MV-4-11 (cell line): ENCODE data around the gene FBXO42.
A peak's percentile ranks its signal among the peaks of the same experiment; 100 is the strongest.
"Not testable (repeated sequence)": the region's sequence is repeated elsewhere in the genome, so short reads cannot be mapped to it uniquely, and the experiment has no call there.

Experiments used
- DNase-seq: peaks from one replicate; lab custom pipeline; 2025; lab: John Stamatoyannopoulos, UW

The FBXO42 gene

DNA sequence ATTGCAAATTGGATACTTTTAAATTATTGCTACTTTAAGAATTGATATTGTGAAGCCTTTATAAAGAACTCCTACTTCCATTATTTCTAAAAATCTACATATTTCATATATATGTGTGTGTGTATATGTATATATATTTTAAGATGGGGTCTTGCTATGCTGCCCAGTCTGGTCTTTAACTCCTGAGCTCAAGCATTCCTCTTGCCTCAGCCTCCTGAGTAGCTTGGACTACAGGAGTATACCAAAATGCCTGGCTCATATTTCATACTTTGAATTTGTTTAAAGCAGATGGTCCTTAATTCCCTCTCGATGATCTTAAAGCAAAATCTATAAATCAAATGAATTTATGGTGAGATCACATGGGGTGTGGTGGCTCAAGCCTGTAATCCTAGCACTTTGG is 90.2 kb downstream of the FBXO42 start:
- no peak for DNase-seq

DNA sequence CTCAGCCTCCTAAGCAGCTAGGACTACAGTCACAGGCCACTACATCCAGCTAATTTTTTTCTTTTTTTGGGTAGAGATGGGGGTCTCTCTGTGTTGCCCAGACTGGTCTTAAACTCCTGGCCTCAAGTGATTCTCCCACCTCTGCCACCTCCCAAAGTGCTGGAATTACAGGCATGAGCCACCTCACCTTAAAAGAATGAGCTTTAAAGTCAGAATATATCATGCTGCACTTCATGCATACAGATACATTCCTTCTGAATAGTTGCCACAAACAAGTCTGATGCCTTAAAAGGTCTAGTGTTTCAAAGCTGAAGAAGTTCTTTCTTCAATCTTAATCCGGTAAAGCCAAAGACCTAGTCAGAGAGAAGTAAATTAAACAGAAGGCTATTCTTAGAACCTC is 91.5 kb downstream of the FBXO42 start:
- no peak for DNase-seq

DNA sequence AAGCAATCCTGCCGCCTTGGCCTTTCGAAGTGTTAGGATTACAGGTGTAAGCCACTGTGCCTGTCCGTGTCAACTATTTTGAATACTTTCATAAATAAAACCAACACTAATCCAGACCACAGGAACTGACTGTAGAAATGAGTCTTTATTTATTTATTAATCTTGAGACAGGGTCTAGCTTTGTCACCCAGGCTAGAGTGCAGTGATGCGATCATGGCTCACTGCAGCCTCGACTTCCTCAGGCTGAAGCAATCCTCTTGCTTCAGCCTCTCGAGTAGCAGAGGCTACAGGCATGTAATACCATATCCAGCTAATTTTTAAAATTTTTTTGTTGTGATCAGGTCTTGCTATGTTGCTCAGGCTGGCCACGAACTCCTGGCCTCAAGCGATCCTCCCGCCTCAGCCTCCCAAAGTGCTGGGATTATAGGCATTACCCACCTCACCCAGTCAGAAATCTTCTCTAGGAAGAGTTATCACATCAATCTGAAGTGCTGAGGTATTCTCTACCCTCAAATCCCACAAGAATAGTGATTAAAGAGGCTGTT is 93.6 kb downstream of the FBXO42 start:
- DNase-seq, result no peak

DNA sequence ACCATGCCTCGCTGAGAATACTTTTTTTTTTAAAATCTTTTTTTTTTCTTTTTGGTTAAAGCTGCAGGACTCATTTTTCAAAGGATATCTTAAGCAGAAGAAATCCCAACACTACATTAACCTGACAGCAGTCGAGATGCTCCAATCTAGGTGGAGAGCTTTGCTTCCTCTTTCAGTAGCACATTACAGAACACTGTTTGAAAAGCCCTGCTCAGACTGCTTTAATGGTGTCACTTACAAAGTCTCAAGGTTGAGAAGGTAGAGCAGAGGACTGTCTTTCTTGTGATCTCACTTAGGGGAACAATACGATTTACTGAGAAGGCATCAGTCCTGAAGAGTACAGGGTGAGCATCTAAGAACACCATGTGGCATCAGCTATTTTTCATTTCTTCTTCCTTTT is 94.3 kb downstream of the FBXO42 start:
- DNase-seq, result no peak

DNA sequence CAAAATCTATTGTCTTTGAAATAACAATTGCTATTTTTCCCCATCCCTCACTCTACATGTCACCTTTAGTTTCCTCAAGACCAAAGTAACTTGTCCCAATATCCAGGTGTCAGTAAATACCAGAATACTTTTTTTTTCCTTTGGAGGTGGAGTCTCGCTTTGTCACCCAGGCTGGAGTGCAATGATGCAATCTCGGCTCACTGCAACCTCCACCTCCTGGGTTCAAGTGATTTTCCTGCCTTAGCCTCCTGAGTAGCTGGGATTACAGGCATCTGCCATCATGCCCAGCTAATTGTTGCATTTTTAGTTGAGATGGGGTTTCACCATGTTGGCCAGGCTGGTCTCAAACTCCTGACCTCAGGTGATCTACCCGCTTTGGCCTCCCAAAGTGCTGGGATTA is 94.7 kb downstream of the FBXO42 start:
- DNase-seq, result not testable (repeated sequence)

DNA sequence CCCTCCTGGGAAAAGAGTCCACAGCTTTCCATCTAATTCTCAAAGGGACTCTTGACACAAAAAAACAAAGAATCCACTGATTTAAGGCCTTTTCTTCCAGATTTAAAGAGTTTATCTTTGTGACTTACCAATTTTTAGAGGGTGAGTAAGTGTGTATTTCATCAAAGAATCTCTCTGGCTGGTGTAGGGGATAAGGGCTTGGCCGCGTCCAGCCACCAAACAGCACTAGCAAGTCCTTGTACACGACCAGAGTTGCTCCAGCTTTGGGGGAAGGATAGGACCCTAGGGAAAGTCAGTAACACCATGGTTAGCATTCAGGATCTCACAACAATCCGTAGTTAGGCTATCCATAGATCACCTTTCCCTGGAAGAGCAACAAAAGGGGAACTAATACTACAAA is 95.8 kb downstream of the FBXO42 start:
- no peak for DNase-seq

DNA sequence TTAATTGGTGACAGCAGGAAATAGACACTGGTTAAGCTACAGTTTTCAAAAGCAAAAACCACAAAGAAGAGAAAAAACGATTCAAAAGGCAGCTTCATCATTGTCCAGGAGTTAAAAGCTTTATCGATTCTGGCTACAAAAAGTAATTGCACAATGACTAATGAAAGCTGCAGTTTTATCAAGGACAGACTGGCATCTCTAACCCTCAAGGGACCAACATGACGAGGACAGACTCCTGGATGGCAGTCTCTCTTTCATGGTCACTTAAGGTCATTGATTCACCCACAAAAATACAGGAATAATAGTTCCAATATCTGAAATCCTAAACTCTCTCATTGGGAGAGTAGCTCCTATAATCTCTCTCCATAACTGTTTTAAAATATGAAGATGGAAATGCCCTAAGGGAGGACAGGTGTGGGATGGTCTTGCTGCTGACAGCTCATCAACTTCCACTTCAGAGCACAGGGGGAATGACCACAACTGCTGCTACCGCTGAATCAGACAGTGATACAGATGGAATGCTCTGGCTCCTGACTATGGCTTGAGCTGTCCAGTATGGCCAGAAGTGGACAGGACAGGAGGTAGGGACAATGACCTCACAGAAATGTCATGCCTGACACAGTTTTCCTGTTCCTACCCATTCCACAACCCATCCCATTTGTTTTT is 97.9 kb downstream of the FBXO42 start:
- DNase-seq, result no peak

DNA sequence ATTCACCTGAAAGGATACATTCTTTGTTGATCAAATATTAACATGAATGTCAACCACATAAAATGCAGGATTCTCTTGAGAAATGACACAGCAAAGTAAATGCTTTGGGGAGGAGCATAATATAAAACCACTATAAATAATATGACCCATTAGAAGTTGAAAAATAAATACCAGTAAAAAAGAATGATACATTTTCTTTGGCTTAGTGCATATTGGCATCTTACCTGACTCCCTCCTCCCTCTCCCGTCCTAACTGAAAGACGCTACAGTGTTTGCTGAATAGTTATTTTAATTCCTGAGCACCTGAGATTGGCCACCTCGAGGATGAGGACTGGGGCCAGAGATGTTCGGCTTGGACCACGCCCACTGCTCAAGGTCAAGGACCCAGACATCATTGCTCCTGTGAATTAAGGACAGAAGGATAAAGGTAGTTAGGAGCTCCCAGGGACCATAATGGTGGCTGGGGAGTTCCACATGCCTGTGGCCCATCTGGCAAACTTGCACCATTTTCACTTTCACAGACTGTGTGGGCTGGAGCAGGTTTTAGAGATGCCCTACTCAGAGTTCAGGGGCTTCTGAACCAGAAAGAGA is 98.9 kb downstream of the FBXO42 start:
- DNase-seq, result no peak

DNA sequence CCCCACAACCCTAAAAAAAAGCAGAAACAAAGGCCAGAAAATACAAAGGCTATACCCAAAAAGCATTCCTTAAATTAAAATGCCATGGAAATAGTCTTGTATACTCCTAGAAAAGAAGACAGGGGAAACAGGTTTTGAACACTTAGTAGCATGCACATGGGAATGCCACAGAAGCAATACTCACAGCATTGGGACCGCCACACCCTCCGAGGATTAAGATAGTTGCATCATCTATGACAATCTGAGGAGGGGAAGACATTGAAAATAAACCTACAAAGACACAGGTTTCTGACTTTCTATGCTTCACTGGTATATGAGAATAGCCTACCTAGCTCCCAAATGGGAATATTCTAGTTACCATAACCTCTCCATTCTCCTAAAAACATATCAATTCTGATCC is 99.4 kb downstream of the FBXO42 start:
- DNase-seq, result no peak

DNA sequence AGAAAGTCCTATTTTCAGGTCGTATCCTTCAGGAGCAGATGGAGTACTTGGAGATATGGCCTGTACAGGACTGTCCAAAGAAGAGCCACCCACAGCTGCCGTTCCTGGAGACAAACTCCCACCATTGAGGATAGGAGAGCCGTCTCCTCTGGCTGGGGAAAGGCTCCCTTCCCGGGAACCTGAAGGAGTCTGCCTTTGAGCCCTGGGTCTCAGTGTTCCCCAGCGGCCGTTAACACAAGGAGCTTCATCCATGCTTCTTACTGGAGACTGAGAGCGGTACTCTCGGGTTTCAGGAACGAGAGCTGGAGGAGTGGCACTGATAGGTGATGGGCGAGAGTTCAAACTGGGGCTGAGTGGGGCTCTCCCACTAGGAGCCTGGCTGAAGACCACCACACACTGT is 100.9 kb downstream of the FBXO42 start:
- no peak for DNase-seq

DNA sequence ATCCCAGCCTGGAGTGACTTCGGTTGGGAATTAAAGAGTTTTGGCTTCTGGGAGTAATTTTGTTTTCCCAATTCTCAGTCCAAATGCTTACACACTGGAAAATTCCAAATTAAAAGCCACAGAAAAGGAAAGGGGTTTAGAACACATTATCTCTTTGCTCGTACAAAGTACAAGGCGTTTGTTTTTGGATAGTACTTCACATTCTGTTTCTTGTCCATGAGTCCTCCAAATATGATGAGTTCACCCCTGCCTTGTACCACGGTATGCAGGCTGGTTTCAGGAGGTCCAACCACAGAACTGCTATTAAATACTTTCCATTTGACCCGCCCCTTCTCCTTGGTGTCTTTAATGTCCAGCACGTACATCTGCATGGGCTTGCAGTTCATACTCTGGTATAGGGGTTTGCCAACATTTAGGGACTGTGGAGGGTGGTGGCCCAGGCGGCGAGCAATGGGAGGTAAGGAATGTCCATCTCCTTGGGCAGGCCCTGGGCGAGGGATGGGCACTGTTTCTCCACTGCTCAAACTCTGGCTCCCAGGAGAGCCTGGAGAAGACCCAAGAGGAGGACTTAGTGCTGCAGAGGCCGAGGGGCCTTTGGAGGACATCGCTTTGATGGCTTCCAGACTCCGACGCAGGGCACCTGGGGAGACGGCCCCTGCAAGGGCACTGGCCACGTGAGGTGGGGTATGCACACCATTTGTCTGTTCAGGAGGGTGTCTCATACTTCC is 101.6 kb downstream of the FBXO42 start:
- no peak for DNase-seq

DNA sequence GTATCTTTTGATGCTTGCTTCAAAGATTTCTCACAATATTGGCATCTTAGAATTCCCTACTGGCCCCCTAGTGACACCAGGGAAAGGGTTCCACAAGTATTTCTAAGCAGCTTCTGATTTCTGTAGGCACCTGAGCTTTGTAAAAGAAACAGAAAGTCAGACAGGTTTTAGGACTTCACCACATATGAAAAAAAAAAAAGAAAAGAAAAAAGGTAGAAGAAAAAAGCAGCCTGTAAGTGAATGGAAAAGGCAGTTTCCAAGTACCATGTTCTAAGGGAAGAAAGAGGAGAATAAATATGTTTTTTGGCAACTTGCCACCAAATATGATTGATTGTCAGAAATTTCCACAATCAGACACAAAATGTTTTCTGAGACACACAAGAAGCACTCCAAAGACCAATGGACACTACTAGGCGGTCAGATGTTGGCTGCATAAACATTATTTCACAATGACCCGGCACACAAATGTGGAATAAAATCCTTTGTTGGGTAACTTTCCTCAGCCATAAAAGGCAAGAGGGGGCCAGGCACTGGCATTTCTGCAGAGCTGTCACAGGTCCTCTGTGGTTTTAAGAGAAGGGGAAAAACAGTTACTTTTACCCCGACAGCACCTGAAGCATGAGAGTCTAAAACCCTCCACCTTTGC is 102.6 kb downstream of the FBXO42 start:
- DNase-seq, result peak; percentile 62

DNA sequence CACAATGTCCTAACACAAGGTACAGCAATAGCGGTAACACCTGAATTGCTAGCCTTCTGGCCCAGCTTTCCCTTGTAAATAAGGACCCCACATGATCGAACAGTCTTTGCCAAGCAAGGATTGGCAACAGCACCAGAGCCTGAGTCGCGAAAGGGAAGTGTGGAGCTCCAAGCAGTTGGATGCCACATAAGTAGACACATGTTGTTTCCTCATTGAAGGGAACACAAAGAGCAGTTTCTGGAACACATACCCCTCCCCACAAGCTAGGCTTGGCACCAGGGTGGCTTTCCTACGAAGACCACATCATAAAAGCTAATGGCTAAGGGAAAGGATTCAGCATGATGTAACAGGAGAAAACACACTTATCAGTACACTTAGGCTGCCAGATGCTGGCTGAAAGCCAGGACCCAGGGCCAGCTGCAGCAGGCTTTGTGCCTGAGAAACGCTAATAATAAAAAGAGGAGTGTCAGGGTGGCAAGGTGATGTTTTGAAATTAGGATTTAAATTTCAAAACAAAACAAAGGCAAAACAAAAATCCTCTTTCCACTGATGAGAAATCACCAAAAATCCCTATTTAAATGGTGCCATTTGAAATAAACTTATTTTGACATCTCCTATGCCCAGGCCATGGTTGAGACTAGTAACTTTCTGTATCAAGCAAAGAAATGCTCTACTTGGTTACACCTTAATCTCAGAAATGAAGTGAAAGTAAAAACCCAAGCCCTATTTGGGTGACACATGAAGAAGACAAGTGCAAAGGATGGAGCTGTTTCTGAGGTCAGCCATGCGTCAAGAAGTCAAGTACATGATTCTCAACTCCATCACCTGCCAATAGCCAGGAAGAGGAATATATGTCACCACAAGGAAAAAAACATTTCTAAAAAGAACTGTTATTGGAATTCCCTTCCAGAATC is 103.4 kb downstream of the FBXO42 start:
- DNase-seq, result peak; percentile 80

DNA sequence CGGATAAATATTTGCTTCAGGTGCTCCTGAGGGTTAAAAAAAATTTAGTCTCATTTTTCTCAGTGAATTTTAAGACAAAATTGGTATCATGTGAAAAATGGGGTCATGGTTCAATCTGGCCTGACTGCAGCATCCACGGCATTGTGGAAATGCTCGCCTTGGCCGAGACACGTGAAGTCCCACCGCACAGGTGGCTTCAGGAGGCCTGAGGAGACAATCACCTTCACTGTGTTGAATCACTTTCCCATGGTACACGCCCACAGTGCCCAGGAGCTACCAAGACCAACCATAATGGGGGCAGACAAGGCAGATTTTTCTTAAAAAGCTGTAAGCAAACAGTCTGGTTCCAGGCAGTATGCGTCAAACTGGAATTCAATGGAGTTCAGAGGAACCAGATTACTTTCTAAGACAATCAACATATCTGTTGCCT is 104.3 kb downstream of the FBXO42 start:
- DNase-seq, result no peak

DNA sequence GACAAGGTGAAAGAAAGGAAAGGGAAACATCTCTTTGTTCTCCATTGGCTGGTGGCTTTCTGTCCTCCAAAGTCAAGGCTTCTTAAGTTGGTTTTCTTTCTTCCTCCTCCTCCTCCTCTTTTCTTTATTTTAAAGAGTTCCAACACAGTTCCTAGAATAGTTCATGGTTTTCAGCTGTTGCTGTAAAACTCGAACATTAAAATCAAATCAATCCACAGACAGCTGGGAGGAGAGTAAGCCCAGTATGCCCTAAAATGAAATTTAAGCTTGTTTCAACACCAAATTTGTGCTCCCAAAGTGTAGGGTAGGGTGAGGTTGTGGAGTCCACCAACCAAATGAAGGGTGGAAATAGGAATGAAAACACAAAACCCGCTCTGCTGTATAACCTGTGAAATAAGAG is 104.8 kb downstream of the FBXO42 start:
- DNase-seq, result no peak

DNA sequence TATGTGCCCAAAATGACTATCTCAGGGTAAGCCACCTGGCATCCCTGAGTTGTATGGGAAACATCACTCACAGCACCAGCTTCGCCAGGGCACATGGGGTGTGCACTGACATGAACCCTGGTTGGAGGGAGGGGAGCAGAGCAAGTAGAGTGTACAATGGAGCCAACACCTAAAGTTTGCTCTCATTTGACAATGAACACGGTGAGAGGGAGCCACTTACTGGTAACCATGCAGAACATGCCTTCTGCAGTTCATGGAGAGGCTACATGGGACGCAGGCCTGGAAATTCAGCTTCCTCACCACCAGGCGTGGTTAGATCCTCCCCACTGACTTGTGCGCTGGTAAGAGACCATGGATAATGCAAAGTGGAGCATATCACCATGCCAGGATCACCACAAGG is 105.3 kb downstream of the FBXO42 start:
- no peak for DNase-seq

DNA sequence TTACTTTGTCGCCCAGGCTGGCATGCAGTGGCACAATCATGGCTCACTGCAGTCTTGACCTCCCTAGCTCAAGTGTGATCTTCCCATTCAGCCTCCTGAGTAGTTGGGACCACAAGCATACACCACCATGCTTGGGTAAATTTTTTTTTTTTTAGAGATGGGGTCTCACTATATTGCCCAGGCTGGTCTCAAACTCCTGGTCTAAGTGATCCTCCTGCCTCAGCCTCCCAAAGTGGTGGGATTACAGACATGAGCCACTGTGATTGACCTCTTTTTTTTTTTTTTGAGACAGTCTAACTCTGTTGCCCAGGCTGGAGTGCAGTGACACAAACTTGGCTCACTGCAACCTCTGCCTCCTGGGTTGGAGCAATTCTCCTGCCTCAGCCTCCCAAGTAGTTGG is 106.0 kb downstream of the FBXO42 start:
- DNase-seq, result not testable (repeated sequence)

DNA sequence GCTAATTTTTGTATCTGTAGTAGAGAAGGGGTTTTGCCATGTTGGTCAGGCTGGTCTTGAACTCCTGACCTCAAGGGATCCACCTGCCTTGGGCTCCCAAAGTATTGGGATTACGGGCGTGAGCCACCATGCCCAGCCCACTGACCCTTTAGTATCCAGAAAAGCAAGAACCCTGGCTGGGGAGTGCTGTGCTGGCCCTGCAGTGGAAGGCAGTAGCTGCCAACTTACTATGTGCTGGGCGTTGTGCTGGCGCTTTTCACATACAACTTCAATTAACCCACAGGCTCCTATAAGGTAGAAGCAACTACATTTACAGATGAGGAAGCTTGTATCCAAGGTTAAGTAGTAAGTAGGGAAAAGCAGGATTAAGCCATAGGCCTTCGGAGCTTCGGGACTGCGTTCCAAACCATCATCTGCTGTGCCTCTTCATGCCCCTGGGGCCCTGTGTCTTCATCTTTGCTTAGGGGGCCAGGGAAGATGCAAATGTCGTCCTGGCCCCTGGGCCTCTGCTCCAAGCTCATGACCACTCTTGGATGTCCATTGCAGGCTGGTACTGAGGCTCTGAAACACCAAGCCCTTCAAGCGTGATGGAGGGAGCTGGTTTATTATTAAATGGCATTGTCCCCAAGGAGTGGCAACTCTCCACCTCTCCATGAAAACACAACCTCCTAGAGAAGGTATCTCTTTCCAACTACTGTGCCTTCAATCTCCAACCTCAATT is 106.6 kb downstream of the FBXO42 start:
- no peak for DNase-seq

DNA sequence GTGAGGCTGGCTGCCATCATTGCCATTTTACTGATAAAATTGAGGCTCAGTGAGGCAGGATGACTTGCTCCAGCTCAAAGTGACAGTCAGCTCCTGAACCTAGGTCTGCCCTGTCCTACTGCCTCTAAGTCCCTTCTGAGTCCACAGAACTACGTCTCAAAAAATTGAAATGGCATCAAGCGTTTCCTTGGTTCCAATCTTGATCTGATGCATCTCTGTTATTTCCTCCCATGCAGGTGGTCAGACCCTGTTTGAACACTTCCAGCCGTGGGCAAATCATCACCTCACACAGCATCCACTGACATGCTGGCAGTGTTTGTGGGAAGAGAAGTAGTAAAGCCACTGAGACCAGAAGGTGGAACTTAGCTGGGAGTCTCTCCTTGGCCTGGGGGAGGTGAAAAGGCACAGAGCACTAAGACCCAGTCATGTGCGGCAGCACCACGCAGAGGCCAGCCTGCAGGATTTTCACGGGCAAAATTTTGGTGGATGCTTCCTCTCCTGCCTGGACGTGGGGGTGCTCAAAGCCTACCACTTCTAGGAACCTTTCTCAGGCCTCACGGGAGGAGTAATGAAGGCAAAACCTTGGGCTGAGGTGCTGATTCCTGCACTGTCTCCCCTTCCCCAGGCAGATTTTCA is 107.5 kb downstream of the FBXO42 start:
- DNase-seq, result no peak

DNA sequence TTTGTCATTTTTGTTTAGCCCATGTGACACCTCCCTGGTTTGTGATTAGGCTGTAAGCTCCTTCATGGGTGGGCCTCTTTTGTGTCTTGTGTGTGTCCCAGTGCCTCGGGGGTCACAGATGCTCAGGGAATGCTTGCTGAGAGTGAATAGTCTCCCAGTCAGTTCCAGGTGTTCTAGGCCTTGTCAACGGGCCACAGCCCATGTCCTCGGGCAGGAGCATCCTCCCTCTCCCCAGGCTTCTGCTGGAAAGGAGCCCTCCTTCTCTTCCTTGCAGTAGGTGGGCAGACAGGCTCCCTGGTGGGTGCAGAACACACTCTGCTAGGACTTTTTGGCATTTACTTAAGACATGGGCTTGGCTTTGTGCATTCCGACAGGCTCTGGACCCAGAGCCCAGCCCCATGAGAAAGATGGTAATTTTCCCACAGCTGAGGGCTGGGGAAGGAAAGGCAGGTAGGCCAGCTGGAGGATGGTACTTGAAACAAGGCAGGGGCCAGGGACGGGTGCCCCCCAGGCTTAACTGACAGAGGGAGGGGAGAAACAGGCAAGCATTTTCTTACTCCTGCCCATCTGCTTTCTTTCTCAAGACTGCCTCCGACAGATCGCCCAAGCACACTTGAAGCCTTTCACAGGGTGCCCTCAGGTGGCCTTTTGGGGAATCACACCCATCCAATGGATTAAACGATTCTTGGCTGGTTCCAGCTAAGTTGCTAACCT is 108.2 kb downstream of the FBXO42 start:
- DNase-seq, result peak; percentile 72
